ENCODE results near the gene CNPY1. TPM values are rescaled to one million over a fixed set of nuclear protein-coding genes. Genes with fewer than 3 reads are reported as not detected.

The CNPY1 gene
- total RNA-seq, 2 donors from 2014 or later = 0.33 TPM; not detected in 1

GRCh38 chr7:155533120-155533826 lies 13.1 kb downstream of the CNPY1 start:
- H3K4me3 Mint-ChIP-seq = peak overlapping the region; percentile 41
- H3K4me1 ChIP-seq (ENCODE audit: control insufficient read depth, insufficient read depth, low read length) = peaks cover 5% of the 10 kb centered on the region
- WGBS, 2 experiments (ENCODE audit: insufficient coverage in 1 of 2, insufficient read length in 1 of 2) = 2% methylated on average over 37 to 60 of the region's 60 CpGs
- H3K9me3 Mint-ChIP-seq = peaks cover 6% of the 10 kb centered on the region
- H3K9ac ChIP-seq (ENCODE audit: extremely low read depth, low read length, poor library complexity, severe bottlenecking) = no peak overlapping the region
- no peaks in the 10 kb centered on the region for H3K9me3 ChIP-seq (ENCODE audit: control insufficient read depth, low read length)
- H3K4me3 ChIP-seq (ENCODE audit: low read length) = peak overlapping the region; percentile 81
- H3K27me3 Mint-ChIP-seq (ENCODE audit: insufficient read depth) = peaks cover 96% of the 10 kb centered on the region
- peak; percentile 70 for DNase-seq
- no peaks in the 10 kb centered on the region for H3K36me3 ChIP-seq (ENCODE audit: control insufficient read depth, insufficient read depth, low read length)
- H3K27ac ChIP-seq (ENCODE audit: low read depth, low read length) = no peak overlapping the region
- peaks cover 8% of the 10 kb centered on the region for H3K4me1 Mint-ChIP-seq
- H3K27me3 ChIP-seq (ENCODE audit: control insufficient read depth, insufficient read depth, low read length, poor library complexity, severe bottlenecking) = peaks cover 96% of the 10 kb centered on the region
- no peak for TF ChIP-seq CTCF (conservative IDR thresholded peaks at IDR 0.05)
- no peaks in the 10 kb centered on the region for H3K36me3 Mint-ChIP-seq (ENCODE audit: low read depth)
- H3K27ac Mint-ChIP-seq = no peak overlapping the region

GRCh38 chr7:155532792-155533119 lies 13.6 kb downstream of the CNPY1 start:
- 14 to 16% methylated on average over 13 to 14 of the region's 14 CpGs for WGBS, 2 experiments (ENCODE audit: insufficient coverage in 1 of 2, insufficient read length in 1 of 2)

GRCh38 chr7:155531681-155532080 lies 14.7 kb downstream of the CNPY1 start:
- no peak overlapping the region for H3K27ac Mint-ChIP-seq
- no peak for TF ChIP-seq CTCF (conservative IDR thresholded peaks at IDR 0.05)
- DNase-seq = peak; percentile 40
- peaks cover 99% of the 10 kb centered on the region for H3K27me3 Mint-ChIP-seq (ENCODE audit: insufficient read depth)
- no peaks in the 10 kb centered on the region for H3K36me3 ChIP-seq (ENCODE audit: control insufficient read depth, insufficient read depth, low read length)
- no peak overlapping the region for H3K27ac ChIP-seq (ENCODE audit: low read depth, low read length)
- no peak overlapping the region for H3K4me3 Mint-ChIP-seq
- H3K9me3 ChIP-seq (ENCODE audit: control insufficient read depth, low read length) = no peaks in the 10 kb centered on the region
- peaks cover 6% of the 10 kb centered on the region for H3K9me3 Mint-ChIP-seq
- peaks cover 5% of the 10 kb centered on the region for H3K4me1 ChIP-seq (ENCODE audit: control insufficient read depth, insufficient read depth, low read length)
- no peaks in the 10 kb centered on the region for H3K36me3 Mint-ChIP-seq (ENCODE audit: low read depth)
- H3K4me3 ChIP-seq (ENCODE audit: low read length) = no peak overlapping the region
- 16 to 26% methylated on average over 9 of the region's 9 CpGs for WGBS, 2 experiments (ENCODE audit: insufficient coverage in 1 of 2, insufficient read length in 1 of 2)
- H3K4me1 Mint-ChIP-seq = peaks cover 8% of the 10 kb centered on the region
- H3K27me3 ChIP-seq (ENCODE audit: control insufficient read depth, insufficient read depth, low read length, poor library complexity, severe bottlenecking) = peaks cover 95% of the 10 kb centered on the region
- H3K9ac ChIP-seq (ENCODE audit: extremely low read depth, low read length, poor library complexity, severe bottlenecking) = no peak overlapping the region

More at GRCh38 chr7:155532792-155533119, 13.6 kb downstream of the CNPY1 start:
- no peak for DNase-seq
- H3K9me3 ChIP-seq (ENCODE audit: control insufficient read depth, low read length) = no peaks in the 10 kb centered on the region
- H3K27ac ChIP-seq (ENCODE audit: low read depth, low read length) = no peak overlapping the region
- peaks cover 98% of the 10 kb centered on the region for H3K27me3 Mint-ChIP-seq (ENCODE audit: insufficient read depth)
- H3K27me3 ChIP-seq (ENCODE audit: control insufficient read depth, insufficient read depth, low read length, poor library complexity, severe bottlenecking) = peaks cover 98% of the 10 kb centered on the region
- H3K4me1 ChIP-seq (ENCODE audit: control insufficient read depth, insufficient read depth, low read length) = peaks cover 5% of the 10 kb centered on the region
- no peaks in the 10 kb centered on the region for H3K36me3 Mint-ChIP-seq (ENCODE audit: low read depth)
- no peak overlapping the region for H3K9ac ChIP-seq (ENCODE audit: extremely low read depth, low read length, poor library complexity, severe bottlenecking)
- H3K9me3 Mint-ChIP-seq = peaks cover 6% of the 10 kb centered on the region
- peaks cover 8% of the 10 kb centered on the region for H3K4me1 Mint-ChIP-seq
- H3K4me3 ChIP-seq (ENCODE audit: low read length) = peak overlapping the region; percentile 81
- H3K36me3 ChIP-seq (ENCODE audit: control insufficient read depth, insufficient read depth, low read length) = no peaks in the 10 kb centered on the region
- H3K27ac Mint-ChIP-seq = no peak overlapping the region
- no peak for TF ChIP-seq CTCF (conservative IDR thresholded peaks at IDR 0.05)
- H3K4me3 Mint-ChIP-seq = peak overlapping the region; percentile 41
